Activated CD8-positive, alpha-beta memory T cell treated with anti-CD3 and anti-CD28 coated beads, Interleukin-2, amount 50 U/mL, for 48 hours (primary cell): ENCODE measurements around the gene RYR2.
"Not testable (repeated sequence)": the region's sequence is repeated elsewhere in the genome, so short reads cannot be mapped to it uniquely, and the experiment has no call there.

Source experiments
- DNase-seq: peaks from one replicate; pipeline ENCODE4 v3.0.0-alpha.2; 2020

Gene RYR2

GRCh38 chr1:237091691-237092090 lies 49.7 kb downstream of the RYR2 start:
- no peak for DNase-seq

GRCh38 chr1:237093691-237094090 lies 51.7 kb downstream of the RYR2 start:
- no peak for DNase-seq

- no peak for DNase-seq
These were observed 56.6 kb downstream of the RYR2 start for GRCh38 chr1:237098541-237098940.

GRCh38 chr1:237103021-237103420 lies 61.0 kb downstream of the RYR2 start:
- DNase-seq = no peak

- no peak for DNase-seq
These were observed 62.1 kb downstream of the RYR2 start for GRCh38 chr1:237104096-237104495.

- DNase-seq = no peak
These were observed 63.8 kb downstream of the RYR2 start for GRCh38 chr1:237105826-237106225.

- DNase-seq = no peak
These were observed 66.5 kb downstream of the RYR2 start for GRCh38 chr1:237108297-237109040.

GRCh38 chr1:237111807-237112206 lies 69.8 kb downstream of the RYR2 start:
- no peak for DNase-seq

- no peak for DNase-seq
These were observed 70.7 kb downstream of the RYR2 start for GRCh38 chr1:237112663-237113062.

- no peak for DNase-seq
These were observed 73.1 kb downstream of the RYR2 start for GRCh38 chr1:237115035-237115434.

- DNase-seq = no peak
These were observed 77.1 kb downstream of the RYR2 start for GRCh38 chr1:237119091-237119490.

GRCh38 chr1:237120683-237121082 lies 78.7 kb downstream of the RYR2 start:
- DNase-seq = no peak

GRCh38 chr1:237124856-237125462 lies 83.0 kb downstream of the RYR2 start:
- no peak for DNase-seq

GRCh38 chr1:237126180-237126579 lies 84.2 kb downstream of the RYR2 start:
- DNase-seq = no peak

GRCh38 chr1:237127301-237127700 lies 85.3 kb downstream of the RYR2 start:
- not testable (repeated sequence) for DNase-seq

- no peak for DNase-seq
These were observed 91.9 kb downstream of the RYR2 start for GRCh38 chr1:237133921-237134320.

- no peak for DNase-seq
These were observed 92.9 kb downstream of the RYR2 start for GRCh38 chr1:237134929-237135328.

- DNase-seq = no peak
These were observed 96.6 kb downstream of the RYR2 start for GRCh38 chr1:237138551-237138950.

GRCh38 chr1:237139732-237140131 lies 97.7 kb downstream of the RYR2 start:
- no peak for DNase-seq

- no peak for DNase-seq
These were observed 99.0 kb downstream of the RYR2 start for GRCh38 chr1:237140986-237141385.

GRCh38 chr1:237141502-237141901 lies 99.5 kb downstream of the RYR2 start:
- DNase-seq = no peak

- no peak for DNase-seq
These were observed 103.6 kb downstream of the RYR2 start for GRCh38 chr1:237145379-237146135.

- no peak for DNase-seq
These were observed 104.3 kb downstream of the RYR2 start for GRCh38 chr1:237146241-237146640.

GRCh38 chr1:237149857-237150256 lies 107.9 kb downstream of the RYR2 start:
- no peak for DNase-seq
